ENCODE data around the gene GSK3A.

GSK3A gene

GRCh38 chr19:42249149-42249750 is 6.8 kb upstream of the GSK3A start:
- DNase-seq (ENCODE audit: low read depth): no peak

- no peak for DNase-seq (ENCODE audit: low read depth)
Observed at GRCh38 chr19:42248270-42249148, 6.1 kb upstream of the GSK3A start.

DNA sequence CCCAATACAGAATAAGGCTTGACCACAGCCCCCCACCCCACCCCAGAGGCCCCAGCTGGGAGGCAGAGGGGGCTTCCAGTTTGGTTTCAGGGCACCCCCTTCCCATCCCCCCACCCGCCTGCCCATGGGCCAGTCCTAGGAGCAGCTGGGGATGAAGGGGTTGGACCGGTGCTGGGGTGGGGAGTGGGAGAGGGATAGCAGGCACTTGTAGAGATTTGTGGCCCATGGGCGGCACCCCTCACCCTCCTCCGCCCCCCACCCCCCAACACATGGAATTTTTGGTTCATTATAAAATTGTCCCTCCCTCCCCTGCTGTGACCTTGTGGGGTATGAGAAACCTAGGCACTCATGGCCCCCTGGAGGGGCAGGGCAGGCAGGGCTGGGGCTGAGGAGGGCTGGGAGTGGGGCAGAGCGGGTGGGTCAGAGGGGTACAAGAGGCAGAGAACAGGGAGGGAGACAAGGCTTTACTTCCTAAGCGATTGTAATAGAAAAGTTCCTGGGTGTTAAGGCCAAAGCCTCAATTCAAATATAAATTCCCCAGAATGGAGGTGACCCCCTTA is 5.3 kb upstream of the GSK3A start:
- DNase-seq (ENCODE audit: low read depth): no peak

DNA sequence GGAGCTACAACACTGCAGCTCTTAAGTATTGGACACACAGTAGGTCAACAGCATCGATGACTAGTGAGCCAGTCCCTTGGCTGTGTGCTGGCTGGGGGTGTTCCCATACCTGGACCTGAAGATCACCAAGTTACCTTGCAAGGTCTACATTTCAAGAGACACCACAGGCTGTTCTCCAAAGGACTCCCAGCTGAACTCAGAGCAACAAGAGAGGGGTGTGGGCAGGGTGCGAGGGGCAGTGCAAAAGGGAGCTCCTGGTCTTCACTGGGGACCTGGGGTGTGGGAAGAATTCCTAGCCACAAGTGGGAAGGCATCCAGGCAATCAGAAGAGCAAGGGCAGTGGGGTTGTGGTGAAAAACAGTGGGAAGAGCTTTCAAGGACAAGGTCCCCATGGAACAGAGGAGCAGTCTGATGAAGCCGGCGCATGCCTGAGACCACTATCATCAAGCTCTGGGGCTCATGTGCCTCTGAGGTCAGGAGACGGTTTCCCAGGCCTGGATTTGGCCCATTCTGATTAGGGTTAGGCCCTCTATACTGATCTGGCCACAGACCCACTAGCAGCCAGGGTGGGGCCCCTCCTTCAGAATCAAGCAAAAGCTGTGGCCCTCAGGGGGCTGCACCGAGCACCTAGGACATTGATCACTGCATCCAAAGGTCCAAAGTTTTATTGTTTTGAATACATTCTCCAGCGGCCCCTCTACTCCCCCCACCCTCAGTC is 4.7 kb upstream of the GSK3A start:
- no peak for DNase-seq (ENCODE audit: low read depth)

GRCh38 chr19:42246143-42246921 is 3.9 kb upstream of the GSK3A start:
- peak; percentile 62 for DNase-seq (ENCODE audit: low read depth)

DNA sequence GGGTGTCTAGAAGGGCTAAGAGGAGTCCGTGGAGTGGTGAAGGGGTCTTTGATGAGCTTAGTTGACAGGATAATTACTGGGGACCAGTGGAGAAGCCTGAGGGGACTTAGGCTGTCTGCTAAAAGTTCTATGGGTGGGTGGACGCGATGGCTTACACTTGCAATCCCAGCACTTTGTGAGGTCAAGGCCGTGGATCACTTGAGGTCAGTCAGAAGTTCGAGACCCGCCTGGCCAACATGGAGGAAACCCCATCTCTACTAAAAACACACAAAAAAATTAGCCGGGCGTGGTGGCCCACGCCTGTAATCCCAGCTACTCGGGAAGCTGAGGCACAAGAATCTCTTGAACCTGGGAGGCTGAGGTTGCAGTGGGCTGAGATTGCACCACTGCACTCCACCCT is 2.8 kb upstream of the GSK3A start:
- DNase-seq (ENCODE audit: low read depth): no peak

DNA sequence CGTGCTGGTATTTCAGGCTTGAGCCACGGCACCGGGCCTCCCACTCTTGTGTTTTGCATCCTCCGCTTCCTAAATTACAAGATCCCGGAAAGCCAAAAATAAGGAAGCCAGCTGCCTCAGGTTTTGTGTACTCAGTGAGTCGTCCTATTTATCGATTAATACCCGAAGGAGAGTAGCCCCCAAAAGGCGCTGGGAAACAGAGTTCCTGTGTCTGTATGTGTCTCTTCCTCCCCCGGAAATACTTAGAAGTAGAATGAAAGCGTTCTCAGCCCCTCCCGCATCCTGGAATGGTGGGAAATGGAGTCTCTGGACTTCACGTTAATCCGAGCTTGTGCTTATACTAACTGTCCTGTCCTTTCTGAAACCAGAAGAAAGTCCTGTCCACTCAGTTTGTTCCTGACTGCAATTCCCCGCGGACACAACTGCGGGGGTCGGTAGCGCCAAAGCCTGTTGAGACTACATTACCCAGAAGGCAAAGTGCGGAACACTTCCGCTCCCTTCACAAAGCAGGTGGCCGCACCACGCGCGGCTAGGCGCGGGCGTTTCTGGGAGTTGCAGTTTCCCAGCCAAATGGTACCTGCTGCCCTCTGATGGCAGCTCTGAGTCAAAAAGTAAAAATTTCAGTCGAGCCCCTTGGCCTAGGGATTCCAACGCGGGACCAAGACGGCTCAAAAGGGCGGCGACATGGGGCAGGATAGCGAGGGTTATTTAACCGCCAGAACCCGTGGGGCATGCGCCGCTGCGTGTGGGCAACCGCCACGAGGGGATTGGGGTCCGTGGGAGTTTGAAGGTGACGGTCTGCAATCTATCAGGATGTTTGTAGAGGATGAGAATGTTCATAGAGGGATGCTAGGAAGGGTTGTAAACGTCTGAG is 2.2 kb upstream of the GSK3A start:
- DNase-seq (ENCODE audit: low read depth): peak; percentile 87

- DNase-seq (ENCODE audit: low read depth): no peak
Observed at GRCh38 chr19:42242069-42242511, 312 bp downstream of the GSK3A start.

DNA sequence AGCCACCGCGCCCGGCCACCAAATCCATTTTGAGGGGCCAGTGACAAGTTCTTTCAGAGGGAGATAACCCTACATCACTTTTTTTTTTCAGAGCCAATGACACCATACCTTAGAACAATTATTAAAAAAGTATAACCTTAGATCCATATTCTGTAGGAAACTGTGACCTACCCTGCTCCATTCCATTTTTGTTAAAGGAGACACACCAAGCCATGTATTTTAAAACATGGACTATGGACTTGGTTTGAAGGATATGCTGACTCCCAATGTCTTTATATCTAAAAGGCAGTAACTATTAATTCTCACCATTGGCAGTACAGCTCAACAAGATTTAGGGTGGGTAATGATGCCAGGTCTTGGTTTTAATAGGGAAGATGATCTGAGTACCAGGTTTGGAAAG is 1.1 kb downstream of the GSK3A start:
- DNase-seq (ENCODE audit: low read depth): no peak

DNA sequence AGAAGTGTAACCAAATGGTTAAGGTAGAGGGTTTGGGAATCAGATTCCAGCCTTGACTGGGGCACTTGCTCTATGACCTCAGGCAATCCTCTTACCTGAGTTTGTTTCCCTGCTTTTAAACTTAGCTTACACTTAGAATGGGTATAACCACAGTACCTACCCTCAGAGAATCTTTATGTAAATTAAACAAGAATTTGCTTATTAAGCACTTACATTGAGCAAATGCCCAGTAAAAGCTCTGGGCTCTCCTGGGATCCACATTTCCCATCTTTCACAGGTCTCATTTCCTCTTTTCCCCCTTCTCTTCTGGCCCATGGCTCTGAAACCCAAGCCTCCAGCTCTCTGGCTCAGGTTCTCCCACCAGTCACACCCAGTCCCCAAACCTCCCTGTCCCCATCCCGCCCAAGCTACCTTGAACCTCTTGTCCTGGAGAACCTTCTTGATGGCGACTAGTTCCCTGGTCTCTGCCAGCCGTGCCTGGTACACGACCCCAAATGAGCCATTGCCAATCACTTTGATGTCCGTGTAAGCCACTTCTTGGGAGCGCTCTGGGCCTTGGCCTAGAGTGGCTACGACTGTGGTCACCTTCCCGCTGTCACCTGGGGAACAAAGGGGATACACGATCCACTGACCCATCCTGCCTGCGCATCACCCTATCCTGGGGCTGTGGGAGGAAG is 2.7 kb downstream of the GSK3A start:
- no peak for DNase-seq (ENCODE audit: low read depth)

- DNase-seq (ENCODE audit: low read depth): no peak
Observed at GRCh38 chr19:42235181-42235580, 7.2 kb downstream of the GSK3A start.

DNA sequence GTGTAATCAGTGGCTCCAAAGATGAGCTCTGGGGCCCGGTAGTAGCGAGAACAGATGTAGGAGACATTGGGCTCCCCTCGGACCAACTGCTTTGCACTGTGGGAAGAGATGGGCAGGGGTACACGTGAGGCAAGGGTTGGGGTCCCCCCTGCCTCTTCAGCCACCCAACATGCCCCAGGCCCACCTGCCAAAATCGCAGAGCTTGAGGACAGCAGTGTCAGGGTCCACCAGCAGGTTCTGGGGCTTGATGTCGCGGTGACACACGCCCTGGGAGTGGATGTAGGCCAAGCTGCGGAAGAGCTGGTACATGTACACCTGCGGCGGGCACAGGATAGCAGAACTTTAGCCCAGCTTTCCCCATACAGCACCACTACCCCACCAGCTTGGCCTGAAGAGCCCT is 8.0 kb downstream of the GSK3A start:
- no peak for DNase-seq (ENCODE audit: low read depth)

DNA sequence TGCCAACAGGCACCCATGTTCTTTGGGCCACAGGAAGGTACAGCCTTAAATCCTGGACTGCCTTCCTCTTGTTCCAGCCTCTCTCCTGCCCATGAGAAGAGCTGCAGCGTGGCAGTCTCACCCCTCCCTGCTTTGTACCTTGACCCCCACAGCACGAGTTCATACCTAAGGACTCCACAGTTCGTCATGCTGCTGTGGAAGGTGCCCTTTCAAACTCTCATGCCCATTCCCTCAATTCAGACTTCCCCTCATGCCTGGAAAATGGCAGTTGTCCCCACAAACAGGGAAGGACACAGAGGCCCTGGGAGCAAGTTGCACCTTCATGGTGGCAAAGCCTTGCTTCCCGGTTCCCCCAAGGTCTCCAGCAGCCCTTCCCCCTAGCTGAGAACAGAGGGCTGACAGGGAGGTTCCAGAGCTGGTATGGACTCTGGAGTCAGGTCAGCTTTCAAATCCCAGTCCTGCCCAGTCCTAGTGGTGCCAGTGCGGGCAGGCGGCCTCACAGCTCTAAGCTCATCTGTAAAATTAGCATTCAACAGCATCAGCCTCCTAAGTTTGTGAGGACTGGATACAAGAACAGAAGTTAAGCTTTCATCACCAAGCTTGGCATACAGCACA is 8.6 kb downstream of the GSK3A start:
- no peak for DNase-seq (ENCODE audit: low read depth)

DNA sequence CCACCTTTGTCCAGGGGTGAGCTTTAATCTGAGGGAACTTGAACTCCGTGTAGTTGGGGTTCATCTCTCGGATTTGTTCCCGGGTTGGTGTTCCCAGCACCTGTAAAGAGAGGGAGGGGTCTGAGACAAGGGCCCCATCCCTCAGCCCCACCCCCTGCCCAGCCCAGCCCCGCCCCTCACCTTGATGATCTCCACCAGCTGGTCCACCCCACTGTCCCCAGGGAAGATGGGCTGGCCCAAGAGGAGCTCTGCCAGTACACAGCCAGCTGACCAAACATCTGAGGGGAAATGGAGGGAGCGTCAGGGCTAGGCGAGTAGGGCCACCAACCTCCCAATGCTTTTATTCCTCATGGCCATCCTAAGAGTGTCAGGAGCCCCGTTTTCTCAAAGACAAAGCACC is 9.3 kb downstream of the GSK3A start:
- DNase-seq (ENCODE audit: low read depth): no peak

DNA sequence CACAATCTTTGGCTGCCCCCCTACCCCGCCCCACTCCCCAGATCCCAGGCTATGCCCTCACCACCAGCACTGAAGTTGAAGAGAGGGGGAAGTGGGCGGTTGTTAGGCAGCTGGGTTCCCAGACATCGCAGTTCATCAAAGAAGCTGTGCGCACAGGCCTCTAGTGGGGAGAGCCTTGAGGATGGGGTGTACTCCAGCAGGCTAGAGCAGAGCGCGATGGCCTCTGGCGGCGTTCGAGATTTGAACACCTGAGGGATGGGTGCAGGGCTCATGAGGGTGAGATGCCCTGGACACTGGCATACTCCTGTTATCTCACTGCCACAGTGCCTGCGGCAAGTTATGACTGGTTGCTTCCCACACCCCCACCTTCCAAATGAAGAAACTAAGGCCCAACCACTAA is 10.0 kb downstream of the GSK3A start:
- DNase-seq (ENCODE audit: low read depth): no peak

- no peak for DNase-seq (ENCODE audit: low read depth)
Observed at GRCh38 chr19:42230571-42230970, 11.8 kb downstream of the GSK3A start.

- DNase-seq (ENCODE audit: low read depth): no peak
Observed at GRCh38 chr19:42229855-42230351, 12.5 kb downstream of the GSK3A start.

DNA sequence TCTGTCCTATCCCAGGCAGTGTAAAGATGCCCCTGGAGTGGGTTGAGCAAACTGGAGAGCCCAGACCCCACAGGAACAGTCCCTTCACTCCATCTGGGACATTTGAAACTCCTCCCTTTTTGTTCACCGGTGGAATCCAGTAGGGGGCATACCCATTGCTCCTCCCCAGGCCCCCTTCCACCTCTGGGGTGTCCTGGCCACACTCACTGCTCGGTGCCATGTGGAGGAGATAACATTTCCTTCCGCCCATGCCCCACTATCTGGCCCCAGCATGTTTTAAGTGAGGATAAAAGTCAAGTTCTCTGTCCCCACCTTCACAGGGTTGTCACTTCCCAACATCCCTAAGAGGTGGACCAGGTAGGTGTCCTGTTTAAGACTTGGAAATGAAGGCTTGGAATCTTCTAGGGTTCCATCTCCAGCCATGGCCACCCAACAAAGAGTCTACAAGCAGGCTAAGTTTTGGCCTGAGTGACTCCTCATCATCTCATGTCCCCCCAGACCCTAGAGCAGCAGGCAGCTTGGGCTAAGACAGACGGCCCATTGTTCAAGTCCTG is 13.0 kb downstream of the GSK3A start:
- DNase-seq (ENCODE audit: low read depth): no peak

DNA sequence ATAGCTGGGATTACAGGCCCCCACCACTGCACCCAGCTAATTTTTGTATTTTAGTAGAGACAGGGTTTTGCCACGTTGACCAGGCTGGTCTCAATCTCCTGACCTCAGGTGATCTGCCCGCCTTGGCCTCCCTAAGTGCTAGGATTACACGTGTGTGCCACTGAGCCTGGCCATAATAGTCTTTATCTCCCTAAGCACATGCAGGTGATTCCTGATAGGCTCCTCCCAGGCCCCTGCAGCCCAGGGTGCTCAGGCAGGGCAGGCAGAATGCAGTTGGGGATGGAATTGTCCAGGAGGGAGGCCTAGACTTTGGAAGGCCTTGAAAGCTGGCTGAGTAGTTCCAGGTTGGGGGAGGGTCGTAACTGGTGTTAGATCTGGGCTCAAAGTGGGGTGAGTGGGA is 13.8 kb downstream of the GSK3A start:
- no peak for DNase-seq (ENCODE audit: low read depth)

Data from GM04504 (cell line).